GM12891 (cell line): ENCODE measurements around the gene TEX2.

Experiments used
- POLR2A ChIP-seq: IDR thresholded peaks from 2 replicates; pipeline ENCODE4 v1.6.1; 2011; ENCODE audit warnings: low read depth, low read length, control low read depth
- POLR2AphosphoS5 ChIP-seq: IDR thresholded peaks from 2 replicates; pipeline ENCODE4 v1.6.1; 2011; ENCODE audit warnings: low read depth, low read length, control low read depth
- SPI1 ChIP-seq: IDR thresholded peaks from 2 replicates; pipeline ENCODE4 v1.6.1; 2011; ENCODE audit warnings: low read depth, low read length, control low read depth

DNA sequence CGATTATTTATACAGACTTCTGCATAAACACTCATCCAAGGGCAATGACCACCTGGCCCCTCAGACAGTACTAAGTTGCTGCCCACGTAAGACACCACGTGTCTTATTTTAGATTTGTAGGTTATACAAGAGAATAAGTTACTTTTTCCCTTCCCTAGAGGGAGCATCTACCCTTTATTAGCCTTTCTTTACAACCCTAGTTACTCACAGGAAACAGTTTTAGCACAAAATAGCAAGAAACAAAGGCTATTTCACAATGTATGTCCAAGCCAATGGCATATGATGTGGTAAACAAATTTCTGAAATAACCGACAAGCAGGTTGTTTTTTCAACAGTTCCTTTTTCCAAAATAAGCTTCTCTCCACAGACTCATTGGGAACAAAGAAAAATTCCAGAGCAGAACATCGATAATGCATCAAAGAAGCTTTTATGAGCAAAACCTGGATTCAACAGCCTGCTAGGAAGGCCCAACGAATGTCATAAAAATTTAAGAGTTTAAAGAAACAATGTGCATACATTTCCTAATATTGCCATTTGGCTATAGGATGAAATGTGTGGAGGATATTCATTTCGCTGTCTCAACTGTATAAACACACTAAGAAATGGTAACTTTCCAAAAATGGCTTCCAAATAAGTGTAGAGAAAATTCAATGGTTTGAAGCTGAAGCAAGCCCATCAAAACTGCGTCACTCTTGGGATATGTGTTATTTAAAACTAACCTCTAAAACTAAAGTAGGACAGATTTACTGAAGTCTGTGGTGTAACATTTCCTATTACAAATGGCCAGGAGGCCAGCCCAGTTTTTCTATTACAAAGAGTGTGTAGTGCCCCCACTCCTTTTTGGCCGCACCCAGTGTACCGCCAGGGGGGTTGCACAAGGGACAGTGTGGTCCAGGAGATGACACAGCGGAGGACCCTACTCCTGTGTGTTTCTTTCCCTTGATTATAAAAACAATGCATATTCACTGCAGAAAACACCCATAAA lies 82.7 kb downstream of the TEX2 start:
- TF ChIP-seq POLR2AphosphoS5 (no peak), POLR2A (no peak), SPI1 (no peak)
